ENCODE results near the gene ARID3A. TPM values are rescaled to one million over a fixed set of nuclear protein-coding genes. Genes with fewer than 3 reads are reported as not detected.

Gene ARID3A
- total RNA-seq, 1 experiment from 2014 or later: 5.6 TPM

DNA sequence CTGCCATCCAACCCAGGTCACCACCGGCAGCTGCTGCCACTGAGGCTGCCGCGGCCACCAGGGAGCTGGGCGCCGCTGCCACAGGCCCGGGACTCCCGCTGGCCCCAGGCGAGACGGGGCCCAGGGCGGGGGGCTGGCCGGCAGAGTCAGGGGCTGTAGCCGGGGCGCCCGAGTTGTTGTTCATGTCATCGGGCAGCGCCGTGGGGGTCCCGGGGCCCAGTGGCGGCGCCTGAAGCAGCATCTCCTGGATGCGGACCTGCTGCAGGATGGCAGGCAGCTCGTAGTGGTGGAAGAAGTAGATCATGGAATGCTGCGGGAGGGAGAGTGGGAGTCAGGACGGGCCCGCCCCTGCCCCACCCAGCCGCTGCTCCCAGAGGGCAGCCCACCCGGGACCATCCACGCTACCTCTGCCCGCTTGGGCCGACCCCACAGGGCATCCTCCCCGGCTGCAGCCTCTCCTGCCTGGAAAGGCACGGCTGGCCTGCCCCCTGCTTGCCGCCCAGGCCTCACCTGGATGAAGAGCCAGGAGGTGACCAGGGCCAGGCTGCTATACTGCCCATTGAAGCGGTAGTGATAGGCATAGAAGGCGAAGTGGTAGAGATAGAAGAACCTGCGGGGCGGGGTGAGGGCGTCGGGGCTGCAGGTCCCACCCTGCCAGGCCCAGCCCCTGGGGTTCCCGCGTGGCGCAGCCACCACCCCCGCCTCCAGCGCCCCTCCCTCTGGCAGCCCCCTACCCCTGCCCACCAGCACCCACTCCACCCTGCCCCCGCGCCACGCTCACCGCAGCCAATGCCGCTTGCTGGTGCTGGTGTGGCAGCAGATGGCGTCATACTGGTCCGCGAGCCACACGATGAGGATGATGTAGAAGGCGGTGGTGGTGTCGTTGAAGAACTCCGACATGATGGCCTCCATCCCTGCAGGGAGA lies 85.0 kb downstream of the ARID3A start:
- no peak for DNase-seq
- ATAC-seq: no peak
- ChIA-PET POLR2A (ENCODE audit: unreplicated experiment) (no interaction called here), CTCF (no interaction called here)
- Histone ChIP-seq H3K4me3 (ENCODE audit: low read length) (no peak overlapping the region), H2AFZ (ENCODE audit: low read length) (no peak overlapping the region), H3K9ac (ENCODE audit: low read length) (no peak overlapping the region), H3F3A (ENCODE audit: low read length, unreplicated experiment) (no peaks in the 10 kb centered on the region), H3K4me2 (ENCODE audit: low read length) (no peak overlapping the region), H3K27me3 (ENCODE audit: low read length) (no peaks in the 10 kb centered on the region), H4K20me1 (ENCODE audit: low read length) (peaks cover 9% of the 10 kb centered on the region), H3K9me3 (ENCODE audit: low read length) (no peaks in the 10 kb centered on the region), H3K79me2 (ENCODE audit: low read length) (peaks cover 18% of the 10 kb centered on the region), H3K27ac (ENCODE audit: low read length) (no peak overlapping the region), H3K9me2 (replicated peaks; ENCODE audit: low read length) (no peaks in the 10 kb centered on the region), H3K4me1 (ENCODE audit: insufficient read depth, low read length) (no peaks in the 10 kb centered on the region), H3K36me3 (ENCODE audit: low read depth, low read length) (no peaks in the 10 kb centered on the region)
- TF ChIP-seq EZH2 (IDR thresholded peaks at IDR 0.05; ENCODE audit: low read length, unreplicated experiment): no peak
- TF ChIP-seq EZH2phosphoT487 (IDR thresholded peaks at IDR 0.05; ENCODE audit: borderline replicate concordance, low read length): no peak
- no peak for TF ChIP-seq CTCF (conservative IDR thresholded peaks at IDR 0.05; ENCODE audit: low read depth, low read length)
- no TSS peak for BruUV-seq (replicated peaks)
- intact Hi-C loops (cut with micrococcal nuclease): no loop called here

DNA sequence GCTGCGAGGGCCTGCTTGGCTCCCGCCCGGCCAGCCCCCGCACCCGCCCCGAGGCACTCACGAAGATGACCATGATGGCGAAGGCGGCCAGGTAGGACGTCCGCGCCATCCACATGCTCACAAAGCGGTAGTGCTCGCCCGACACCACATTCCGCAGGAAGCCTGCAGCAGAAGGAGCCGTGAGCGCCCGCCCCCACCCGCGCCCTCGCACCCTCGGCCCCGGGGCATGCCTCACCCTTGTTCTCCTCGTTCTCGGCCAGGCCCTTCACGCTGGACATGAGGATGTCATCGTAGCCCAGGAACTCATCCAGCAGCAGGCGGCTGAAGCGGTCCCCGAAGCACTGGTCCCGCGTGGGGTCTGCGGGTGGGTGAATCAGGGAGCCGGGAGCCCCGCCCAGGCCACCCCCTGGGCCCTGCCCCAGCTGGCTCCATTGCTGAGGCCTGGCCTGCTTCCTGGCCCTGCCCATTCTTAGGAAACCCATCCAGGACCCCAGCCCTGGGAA lies 86.0 kb downstream of the ARID3A start:
- H3K79me2 ChIP-seq (ENCODE audit: low read length): peaks cover 28% of the 10 kb centered on the region
- no peaks in the 10 kb centered on the region for H3F3A ChIP-seq (ENCODE audit: low read length, unreplicated experiment)
- ChIA-PET POLR2A (ENCODE audit: unreplicated experiment) (no interaction called here), CTCF (no interaction called here)
- no peaks in the 10 kb centered on the region for H3K9me3 ChIP-seq (ENCODE audit: low read length)
- H3K27me3 ChIP-seq (ENCODE audit: low read length): no peaks in the 10 kb centered on the region
- no peak for DNase-seq
- TF ChIP-seq EZH2 (IDR thresholded peaks at IDR 0.05; ENCODE audit: low read length, unreplicated experiment) (no peak), EZH2phosphoT487 (IDR thresholded peaks at IDR 0.05; ENCODE audit: borderline replicate concordance, low read length) (no peak), CTCF (conservative IDR thresholded peaks at IDR 0.05; ENCODE audit: low read depth, low read length) (no peak)
- peaks cover 5% of the 10 kb centered on the region for H3K4me1 ChIP-seq (ENCODE audit: insufficient read depth, low read length)
- no peaks in the 10 kb centered on the region for H3K9me2 ChIP-seq (replicated peaks; ENCODE audit: low read length)
- no peak overlapping the region for H3K4me2 ChIP-seq (ENCODE audit: low read length)
- H3K4me3 ChIP-seq (ENCODE audit: low read length): no peak overlapping the region
- H4K20me1 ChIP-seq (ENCODE audit: low read length): peaks cover 18% of the 10 kb centered on the region
- H3K9ac ChIP-seq (ENCODE audit: low read length): no peak overlapping the region
- no peaks in the 10 kb centered on the region for H3K36me3 ChIP-seq (ENCODE audit: low read depth, low read length)
- H3K27ac ChIP-seq (ENCODE audit: low read length): no peak overlapping the region
- intact Hi-C loops (cut with micrococcal nuclease): no loop called here
- no peak for ATAC-seq
- no peak overlapping the region for H2AFZ ChIP-seq (ENCODE audit: low read length)
- BruUV-seq (replicated peaks): no TSS peak

GRCh38 chr19:1012334-1012733 lies 86.5 kb downstream of the ARID3A start:
- H3K27me3 ChIP-seq (ENCODE audit: low read length): no peaks in the 10 kb centered on the region
- H3K4me2 ChIP-seq (ENCODE audit: low read length): no peak overlapping the region
- H3K9me3 ChIP-seq (ENCODE audit: low read length): no peaks in the 10 kb centered on the region
- peaks cover 33% of the 10 kb centered on the region for H3K79me2 ChIP-seq (ENCODE audit: low read length)
- intact Hi-C loops (cut with micrococcal nuclease): no loop called here
- no TSS peak for BruUV-seq (replicated peaks)
- H3K4me3 ChIP-seq (ENCODE audit: low read length): no peak overlapping the region
- H3K36me3 ChIP-seq (ENCODE audit: low read depth, low read length): no peaks in the 10 kb centered on the region
- peaks cover 23% of the 10 kb centered on the region for H4K20me1 ChIP-seq (ENCODE audit: low read length)
- ATAC-seq: no peak
- H3K27ac ChIP-seq (ENCODE audit: low read length): no peak overlapping the region
- ChIA-PET POLR2A (ENCODE audit: unreplicated experiment) (interaction anchor here (0.5 kb wide), 1 partner anchor 9 kb away, joined by 3 read pairs; no protein-coding TSS in a partner anchor), CTCF (no interaction called here)
- peaks cover 10% of the 10 kb centered on the region for H3K4me1 ChIP-seq (ENCODE audit: insufficient read depth, low read length)
- H3F3A ChIP-seq (ENCODE audit: low read length, unreplicated experiment): no peaks in the 10 kb centered on the region
- H3K9ac ChIP-seq (ENCODE audit: low read length): no peak overlapping the region
- H3K9me2 ChIP-seq (replicated peaks; ENCODE audit: low read length): no peaks in the 10 kb centered on the region
- DNase-seq: no peak
- no peak overlapping the region for H2AFZ ChIP-seq (ENCODE audit: low read length)
- TF ChIP-seq CTCF (conservative IDR thresholded peaks at IDR 0.05; ENCODE audit: low read depth, low read length): no peak
